Measurements from ENCODE around the gene ERAP2.

The ERAP2 gene

DNA sequence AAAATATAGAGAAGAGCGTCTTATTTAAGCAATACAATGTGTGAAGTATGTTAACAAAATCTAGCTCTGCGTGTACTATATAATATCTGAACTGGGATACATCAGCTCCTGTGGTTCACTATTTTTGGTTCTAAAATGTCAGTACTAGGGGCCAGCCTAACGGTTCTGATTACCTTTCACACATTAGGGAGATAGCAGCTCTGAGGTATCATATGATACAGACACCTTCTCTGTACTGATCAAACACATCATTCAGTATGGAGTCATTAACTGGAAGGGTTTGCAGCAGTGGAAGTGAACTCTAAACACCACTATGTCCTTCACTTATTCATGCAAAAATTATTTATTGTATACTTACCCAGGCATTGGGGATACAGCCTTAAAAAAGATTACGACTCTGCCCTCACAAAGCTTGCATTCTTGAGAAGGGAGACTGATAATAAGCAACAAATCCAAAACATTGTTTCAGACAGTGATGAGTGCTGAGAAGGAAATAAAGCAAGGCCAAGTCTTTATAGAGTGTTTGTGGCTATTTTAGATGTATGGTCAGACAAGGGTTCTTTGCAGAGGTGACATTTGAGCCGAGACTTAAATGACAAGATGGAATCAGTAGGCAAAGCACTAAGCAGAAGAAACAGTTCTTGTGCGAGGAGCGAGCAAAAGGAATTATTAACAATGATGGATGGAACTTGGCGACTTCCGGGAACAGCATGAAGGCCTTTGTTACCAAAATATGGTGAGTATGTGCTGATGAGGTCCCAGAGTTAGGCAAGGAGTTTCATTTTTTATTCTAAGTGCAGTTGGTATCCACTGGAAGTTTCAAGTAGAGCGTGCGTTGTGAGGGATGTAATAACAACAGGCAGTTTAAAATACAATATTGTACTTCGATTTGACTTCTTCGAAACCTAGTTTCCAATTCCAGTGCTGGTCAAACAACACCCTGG, 57.7 kb downstream of the ERAP2 start:
- DNase-seq = no peak

GRCh38 chr5:96934708-96935558, 58.6 kb downstream of the ERAP2 start:
- peak; percentile 97 for DNase-seq

GRCh38 chr5:96935559-96936430, 59.5 kb downstream of the ERAP2 start, which contains the start of gene LNPEP:
Gene LNPEP (plus strand): TSS chr5:96936080. CDS start chr5:96936156, 76 bp downstream.
- DNase-seq = peak; percentile 99

DNA sequence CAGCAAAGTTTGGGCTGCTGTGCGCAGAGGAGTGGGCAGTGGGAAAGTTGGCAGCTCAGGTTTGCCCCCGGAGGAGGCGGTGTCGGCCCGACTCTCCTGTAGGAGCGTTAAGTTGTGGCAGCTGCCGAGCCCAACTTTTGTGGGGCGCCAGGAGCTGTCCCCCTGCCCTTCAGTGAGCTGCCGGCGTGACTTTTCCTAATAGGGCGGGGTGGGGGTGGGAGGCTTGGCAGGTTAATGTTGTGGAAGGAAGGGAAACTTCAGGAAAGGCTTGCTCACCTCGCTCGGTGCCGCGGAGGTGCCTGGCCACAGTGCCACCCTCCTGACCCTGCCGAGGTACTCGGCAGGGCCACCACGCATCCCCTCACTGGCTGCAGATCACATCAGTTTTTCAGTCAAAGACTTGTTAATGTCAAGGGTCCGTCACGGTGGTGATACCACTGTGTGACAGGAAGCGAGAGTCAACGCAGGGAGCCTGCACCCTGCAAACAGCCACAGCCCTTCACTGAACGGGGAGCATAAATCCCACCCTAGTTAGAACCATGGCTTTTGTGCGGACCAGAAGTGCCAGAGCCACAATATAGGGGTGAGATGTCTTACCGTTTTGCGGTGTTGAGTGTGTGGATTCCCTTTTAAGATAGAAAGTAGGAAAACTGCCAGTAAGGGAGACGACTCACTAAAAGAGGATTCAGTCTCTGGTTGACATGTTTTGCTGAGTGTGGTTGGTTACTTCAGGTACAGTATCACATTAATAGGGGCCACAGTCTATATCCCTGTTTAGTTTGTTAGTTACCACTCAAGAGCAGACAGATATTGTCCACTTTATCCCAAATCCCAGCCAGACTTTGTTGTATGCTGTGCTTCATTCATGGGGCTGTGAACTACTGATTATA, 60.4 kb downstream of the ERAP2 start:
- DNase-seq = peak; percentile 67

- no peak for DNase-seq
Observed at GRCh38 chr5:96940586-96940985, 64.3 kb downstream of the ERAP2 start.

DNA sequence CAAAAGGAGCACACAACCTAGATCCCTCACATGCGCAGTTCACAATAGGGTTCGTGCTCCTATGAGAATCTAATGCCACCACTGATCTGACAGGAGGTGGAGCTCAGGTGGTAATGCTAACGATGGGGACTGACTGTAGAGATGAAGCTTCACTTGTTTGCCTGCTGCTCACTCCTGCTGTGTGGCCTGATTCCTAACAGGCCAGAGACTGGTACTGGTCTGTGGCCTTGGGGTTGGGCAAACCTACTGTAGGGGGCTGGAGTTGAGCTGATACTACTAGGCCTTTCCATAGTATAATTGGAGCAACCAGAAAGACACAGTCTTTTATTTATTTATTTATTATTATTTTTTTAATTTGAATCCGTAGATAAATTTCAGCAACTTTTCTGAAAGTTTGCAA, 64.8 kb downstream of the ERAP2 start:
- DNase-seq = no peak

GRCh38 chr5:96942078-96942477, 65.8 kb downstream of the ERAP2 start:
- no peak for DNase-seq

DNA sequence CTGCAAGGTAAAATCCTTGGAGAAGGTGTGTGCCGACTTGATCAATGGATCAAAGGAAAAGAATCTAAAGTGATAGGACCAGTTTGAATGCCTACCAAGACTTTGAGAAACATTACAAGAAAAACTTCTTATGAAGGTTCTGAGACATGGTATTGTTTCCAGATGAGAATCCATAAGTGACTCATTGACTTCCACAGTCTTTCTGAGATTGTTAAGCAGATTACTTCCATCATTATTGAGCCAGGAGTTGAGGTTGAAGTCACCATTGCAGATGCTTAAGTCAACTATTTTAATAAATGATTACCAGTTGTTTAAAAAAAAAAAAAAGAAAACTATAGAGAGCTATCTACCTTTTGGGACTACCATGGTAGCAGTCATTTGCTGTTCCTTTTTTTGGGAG, 66.6 kb downstream of the ERAP2 start:
- DNase-seq = no peak

GRCh38 chr5:96943799-96944198, 67.5 kb downstream of the ERAP2 start:
- no peak for DNase-seq

GRCh38 chr5:96945144-96945897, 69.0 kb downstream of the ERAP2 start:
- no peak for DNase-seq

DNA sequence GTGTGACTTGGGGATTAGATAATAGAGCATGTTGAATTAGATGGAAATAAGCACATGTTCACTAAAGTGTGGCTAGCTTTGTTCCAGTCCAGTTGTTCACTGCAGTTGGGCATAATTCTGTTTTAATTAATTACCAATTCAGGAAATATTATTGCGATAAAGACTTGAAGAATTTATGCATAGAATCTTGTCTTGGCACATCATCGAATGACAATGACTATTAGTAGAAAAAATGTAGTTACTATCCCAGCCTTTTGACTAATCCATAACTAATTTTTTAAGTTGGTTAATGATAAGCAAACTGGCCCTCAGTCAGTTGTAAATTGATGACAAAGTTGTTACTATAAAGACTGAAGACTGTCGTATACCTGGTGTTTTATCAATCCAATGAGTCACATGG, 70.1 kb downstream of the ERAP2 start:
- no peak for DNase-seq

DNA sequence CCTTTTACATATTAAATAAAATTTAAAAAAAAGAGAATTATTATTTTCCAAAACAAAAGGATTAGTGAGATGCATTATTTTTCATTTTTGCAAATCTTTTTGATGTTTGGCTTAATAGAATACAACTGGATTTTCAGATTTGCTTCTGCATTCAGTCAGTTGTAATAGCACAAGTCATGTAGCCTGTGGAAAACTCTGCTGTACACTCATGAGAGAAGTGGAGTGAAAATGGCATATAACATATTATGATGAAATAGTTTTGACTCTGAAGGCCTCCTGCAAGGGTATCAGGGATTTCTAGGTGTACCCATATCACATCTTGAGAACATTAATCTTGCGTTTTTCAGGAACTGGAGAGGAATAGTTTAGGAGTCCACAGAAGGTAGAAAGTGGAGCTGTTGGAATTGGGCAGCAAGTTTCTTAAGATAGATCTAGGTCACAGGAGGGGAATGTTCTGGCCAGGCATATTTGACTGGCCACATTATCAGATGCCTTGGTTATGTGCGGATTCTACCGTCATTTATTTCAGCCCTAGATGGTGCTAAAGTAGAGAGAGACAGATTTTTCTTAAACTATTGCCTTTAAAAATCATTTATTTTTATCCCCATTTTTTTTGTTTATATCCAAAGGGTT, 75.9 kb downstream of the ERAP2 start:
- no peak for DNase-seq

- no peak for DNase-seq
Observed at GRCh38 chr5:96952974-96953730, 76.9 kb downstream of the ERAP2 start.

GRCh38 chr5:96957254-96958049, 81.2 kb downstream of the ERAP2 start:
- DNase-seq = no peak

- DNase-seq = no peak
Observed at GRCh38 chr5:96958977-96959376, 82.7 kb downstream of the ERAP2 start.

GRCh38 chr5:96961053-96961452, 84.8 kb downstream of the ERAP2 start:
- DNase-seq = no peak

GRCh38 chr5:96962540-96962991, 86.3 kb downstream of the ERAP2 start:
- DNase-seq = no peak

GRCh38 chr5:96963267-96963666, 87.0 kb downstream of the ERAP2 start:
- no peak for DNase-seq

DNA sequence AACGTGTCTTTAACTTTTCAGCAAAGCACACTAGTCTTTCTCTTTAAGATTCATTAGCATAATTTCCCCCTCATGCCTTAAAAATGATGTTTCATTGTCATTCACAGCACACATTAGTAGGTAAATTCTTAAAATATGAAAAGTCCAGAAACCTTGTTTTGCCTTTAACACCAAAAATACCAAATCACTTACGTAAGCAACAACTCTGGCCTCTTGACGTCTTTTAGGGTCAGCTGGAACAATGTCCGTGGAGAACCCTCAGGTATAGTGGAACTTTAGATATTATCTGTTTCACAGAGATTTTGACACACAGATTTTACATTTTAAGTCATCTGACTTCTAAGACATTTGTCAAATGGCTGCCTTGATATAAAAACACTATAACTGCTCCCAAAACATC, 90.5 kb downstream of the ERAP2 start:
- no peak for DNase-seq
